Neural progenitor cell (in vitro differentiated cells): ENCODE measurements around the gene BPIFA1.

Source experiments
- EZH2phosphoT487 ChIP-seq: fragments of 200-600 bp; sonication (generic); IDR thresholded peaks from 2 replicates; pipeline ENCODE4 v1.6.1; 2017; ENCODE audit warnings: antibody characterized with exemption
- TF ChIP-seq, protein P1 (sequence below): fragments of 200-600 bp; sonication (generic); IDR thresholded peaks from 2 replicates; pipeline ENCODE4 v1.5.1; 2017; ENCODE audit warnings: antibody characterized with exemption, mild to moderate bottlenecking

DNA sequence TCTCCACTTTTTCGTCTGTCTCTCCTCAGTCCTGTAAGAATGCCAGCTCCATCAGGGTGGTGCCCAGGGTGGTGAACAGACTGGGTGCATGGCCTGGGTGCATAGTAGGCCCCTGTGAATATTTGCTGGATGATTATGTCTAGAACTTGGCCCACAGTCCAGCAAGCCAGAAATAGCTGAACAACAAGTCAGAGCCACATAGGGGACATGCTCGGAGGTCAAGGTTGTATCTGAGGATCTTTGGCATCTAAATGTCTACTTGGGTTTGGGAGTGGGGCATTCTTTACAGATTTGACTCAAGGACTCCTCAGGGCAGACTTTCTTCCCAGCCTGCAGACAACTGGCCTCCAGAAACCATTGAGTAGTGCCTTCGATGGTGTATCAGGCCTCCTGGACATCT, 36.8 kb upstream of the BPIFA1 start:
- TF ChIP-seq, protein P1, sequence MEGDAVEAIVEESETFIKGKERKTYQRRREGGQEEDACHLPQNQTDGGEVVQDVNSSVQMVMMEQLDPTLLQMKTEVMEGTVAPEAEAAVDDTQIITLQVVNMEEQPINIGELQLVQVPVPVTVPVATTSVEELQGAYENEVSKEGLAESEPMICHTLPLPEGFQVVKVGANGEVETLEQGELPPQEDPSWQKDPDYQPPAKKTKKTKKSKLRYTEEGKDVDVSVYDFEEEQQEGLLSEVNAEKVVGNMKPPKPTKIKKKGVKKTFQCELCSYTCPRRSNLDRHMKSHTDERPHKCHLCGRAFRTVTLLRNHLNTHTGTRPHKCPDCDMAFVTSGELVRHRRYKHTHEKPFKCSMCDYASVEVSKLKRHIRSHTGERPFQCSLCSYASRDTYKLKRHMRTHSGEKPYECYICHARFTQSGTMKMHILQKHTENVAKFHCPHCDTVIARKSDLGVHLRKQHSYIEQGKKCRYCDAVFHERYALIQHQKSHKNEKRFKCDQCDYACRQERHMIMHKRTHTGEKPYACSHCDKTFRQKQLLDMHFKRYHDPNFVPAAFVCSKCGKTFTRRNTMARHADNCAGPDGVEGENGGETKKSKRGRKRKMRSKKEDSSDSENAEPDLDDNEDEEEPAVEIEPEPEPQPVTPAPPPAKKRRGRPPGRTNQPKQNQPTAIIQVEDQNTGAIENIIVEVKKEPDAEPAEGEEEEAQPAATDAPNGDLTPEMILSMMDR, result no peak
- TF ChIP-seq EZH2phosphoT487, result no peak
